HEK293 (cell line): ENCODE measurements around the gene GPR39.

Experiments used
- CTCF ChIA-PET: fragments of 350-600 bp; formaldehyde crosslinking; extraction: SDS; loops from one replicate; lab custom pipeline; 2021; ENCODE audit warnings: antibody characterized with exemption; lab: Yijun Ruan, JAX
- POLR2A ChIA-PET: fragments of 300-600 bp; formaldehyde crosslinking; extraction: SDS; loops from one replicate; lab custom pipeline; 2020; ENCODE audit warnings: antibody characterized with exemption, inconsistent platforms; lab: Yijun Ruan, JAX
- H3K27ac ChIP-seq: fragments of 200-500 bp; sonication (Bioruptor generic); 2 replicates; pipeline ENCODE4 v1.5.1; 2014; ENCODE audit warnings: low read depth, low read length, control low read depth, inconsistent platforms; ENCODE audit errors: extremely low read depth
- H3K36me3 ChIP-seq, 2 experiments: fragments of 200-500 bp in 1 of 2; sonication (Bioruptor generic) in 1 of 2; 1 replicate in 1 of 2; 2 replicates in 1 of 2; pipeline ENCODE4 v1.5.1; 2014 to 2017; ENCODE audit warnings: inconsistent platforms in 2 of 2, low read length in 2 of 2; ENCODE audit not compliant: control insufficient read depth in 2 of 2, insufficient read depth in 1 of 2
- H3K4me1 ChIP-seq: fragments of 200-500 bp; sonication (Bioruptor generic); 2 replicates; pipeline ENCODE4 v1.5.1; 2014; ENCODE audit warnings: mild to moderate bottlenecking, low read length, inconsistent platforms; ENCODE audit not compliant: control insufficient read depth, insufficient read depth
- H3K4me3 ChIP-seq: 2 replicates; pipeline ENCODE4 v1.5.1; 2011; ENCODE audit warnings: low read depth, mild to moderate bottlenecking, control low read depth, low read length, moderate library complexity
- H3K9me3 ChIP-seq: fragments of 200-500 bp; sonication (Bioruptor generic); 2 replicates; pipeline ENCODE4 v1.5.1; 2014; ENCODE audit warnings: low read depth, low read length, inconsistent platforms; ENCODE audit not compliant: control insufficient read depth, insufficient read depth
- GLI4 ChIP-seq: fragments of 450-650 bp; formaldehyde crosslinking; IDR thresholded peaks from 2 replicates; pipeline ENCODE4 v1.5.1; 2016; ENCODE audit warnings: missing biosample characterization, missing genetic modification characterization
- OVOL3 ChIP-seq: fragments of 450-650 bp; formaldehyde crosslinking; IDR thresholded peaks from 2 replicates; pipeline ENCODE4 v1.5.1; 2016; ENCODE audit warnings: missing biosample characterization, missing genetic modification characterization
- RBAK ChIP-seq: fragments of 450-650 bp; formaldehyde crosslinking; IDR thresholded peaks from 2 replicates; pipeline ENCODE4 v1.5.1; 2016; ENCODE audit warnings: missing biosample characterization, missing genetic modification characterization
- REST ChIP-seq: fragments of 450-650 bp; formaldehyde crosslinking; IDR thresholded peaks from 2 replicates; pipeline ENCODE4 v1.5.1; 2016; ENCODE audit warnings: missing biosample characterization, missing genetic modification characterization
- SCRT1 ChIP-seq: fragments of 450-650 bp; formaldehyde crosslinking; IDR thresholded peaks from 2 replicates; pipeline ENCODE4 v1.5.1; 2016; ENCODE audit warnings: missing biosample characterization, missing genetic modification characterization, borderline replicate concordance
- TRIM28 ChIP-seq: IDR thresholded peaks from 2 replicates; pipeline ENCODE4 v1.6.1; 2011; ENCODE audit warnings: low read length, control low read depth, borderline replicate concordance
- ZFP41 ChIP-seq: fragments of 450-650 bp; formaldehyde crosslinking; IDR thresholded peaks from 2 replicates; pipeline ENCODE4 v1.5.1; 2016; ENCODE audit warnings: missing biosample characterization, missing genetic modification characterization, borderline replicate concordance
- ZNF114 ChIP-seq: fragments of 450-650 bp; formaldehyde crosslinking; IDR thresholded peaks from 2 replicates; pipeline ENCODE4 v1.5.0; 2017; ENCODE audit warnings: missing biosample characterization, missing genetic modification characterization
- ZNF248 ChIP-seq: fragments of 450-650 bp; formaldehyde crosslinking; IDR thresholded peaks from 2 replicates; pipeline ENCODE4 v1.5.1; 2017; ENCODE audit warnings: missing biosample characterization, missing genetic modification characterization
- ZNF341 ChIP-seq: fragments of 450-650 bp; formaldehyde crosslinking; IDR thresholded peaks from 2 replicates; pipeline ENCODE4; 2016; ENCODE audit warnings: low read depth, missing biosample characterization, missing genetic modification characterization
- ZNF48 ChIP-seq: fragments of 450-650 bp; formaldehyde crosslinking; IDR thresholded peaks from 2 replicates; pipeline ENCODE4 v1.5.1; 2016; ENCODE audit warnings: missing biosample characterization, missing genetic modification characterization
- ZNF561 ChIP-seq: fragments of 450-650 bp; IDR thresholded peaks from 2 replicates; pipeline ENCODE4 v1.5.1; 2018; ENCODE audit warnings: missing biosample characterization, missing genetic modification characterization, borderline replicate concordance
- ZNF596 ChIP-seq: fragments of 450-650 bp; IDR thresholded peaks from 2 replicates; pipeline ENCODE4 v1.5.0; 2018; ENCODE audit warnings: missing biosample characterization, mild to moderate bottlenecking, missing genetic modification characterization, moderate library complexity
- ZNF660 ChIP-seq: fragments of 450-650 bp; IDR thresholded peaks from 2 replicates; pipeline ENCODE4 v1.5.1; 2018; ENCODE audit warnings: missing biosample characterization, mild to moderate bottlenecking, missing genetic modification characterization
- ZNF692 ChIP-seq: fragments of 450-650 bp; formaldehyde crosslinking; IDR thresholded peaks from 2 replicates; pipeline ENCODE4 v1.5.1; 2016; ENCODE audit warnings: missing biosample characterization, missing genetic modification characterization
- TF ChIP-seq, protein P1 (sequence below): fragments of 450-650 bp; formaldehyde crosslinking; IDR thresholded peaks from 2 replicates; pipeline ENCODE4 v1.5.1; 2016; ENCODE audit warnings: missing biosample characterization, missing genetic modification characterization
- TF ChIP-seq, protein P2 (sequence below): fragments of 450-650 bp; formaldehyde crosslinking; IDR thresholded peaks from 2 replicates; pipeline ENCODE4 v1.5.1; 2016; ENCODE audit warnings: missing biosample characterization, missing genetic modification characterization
- TF ChIP-seq, protein P3 (sequence below): fragments of 450-650 bp; formaldehyde crosslinking; IDR thresholded peaks from 2 replicates; pipeline ENCODE4 v1.5.1; 2017; ENCODE audit warnings: missing biosample characterization, missing genetic modification characterization
- TF ChIP-seq, protein P4 (sequence below): fragments of 450-650 bp; formaldehyde crosslinking; IDR thresholded peaks from 2 replicates; pipeline ENCODE4 v1.5.1; 2016; ENCODE audit warnings: missing biosample characterization, missing genetic modification characterization, borderline replicate concordance

GPR39 gene

GRCh38 chr2:132593171-132593570 lies 176.6 kb downstream of the GPR39 start:
- no peaks in the 10 kb centered on the region for H3K36me3 ChIP-seq
- ChIA-PET CTCF (no interaction called here), POLR2A (no interaction called here)
- no peak overlapping the region for H3K27ac ChIP-seq
- TF ChIP-seq ZNF596 (tag by site-specific recombination) (no peak), ZFP41 (tag by site-specific recombination) (no peak), ZNF692 (no peak), ZNF561 (tag by site-specific recombination) (no peak), ZNF48 (tag by site-specific recombination) (no peak), ZNF341 (tag by site-specific recombination) (no peak), REST (tag by site-specific recombination) (no peak), TRIM28 (no peak)
- TF ChIP-seq, protein P1, sequence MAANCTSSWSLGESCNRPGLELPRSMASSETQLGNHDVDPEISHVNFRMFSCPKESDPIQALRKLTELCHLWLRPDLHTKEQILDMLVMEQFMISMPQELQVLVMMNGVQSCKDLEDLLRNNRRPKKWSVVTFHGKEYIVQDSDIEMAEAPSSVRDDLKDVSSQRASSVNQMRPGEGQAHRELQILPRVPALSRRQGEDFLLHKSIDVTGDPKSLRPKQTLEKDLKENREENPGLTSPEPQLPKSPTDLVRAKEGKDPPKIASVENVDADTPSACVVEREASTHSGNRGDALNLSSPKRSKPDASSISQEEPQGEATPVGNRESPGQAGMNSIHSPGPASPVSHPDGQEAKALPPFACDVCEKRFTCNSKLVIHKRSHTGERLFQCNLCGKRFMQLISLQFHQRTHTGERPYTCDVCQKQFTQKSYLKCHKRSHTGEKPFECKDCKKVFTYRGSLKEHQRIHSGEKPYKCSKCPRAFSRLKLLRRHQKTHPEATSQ: no peak
- TF ChIP-seq, protein P2, sequence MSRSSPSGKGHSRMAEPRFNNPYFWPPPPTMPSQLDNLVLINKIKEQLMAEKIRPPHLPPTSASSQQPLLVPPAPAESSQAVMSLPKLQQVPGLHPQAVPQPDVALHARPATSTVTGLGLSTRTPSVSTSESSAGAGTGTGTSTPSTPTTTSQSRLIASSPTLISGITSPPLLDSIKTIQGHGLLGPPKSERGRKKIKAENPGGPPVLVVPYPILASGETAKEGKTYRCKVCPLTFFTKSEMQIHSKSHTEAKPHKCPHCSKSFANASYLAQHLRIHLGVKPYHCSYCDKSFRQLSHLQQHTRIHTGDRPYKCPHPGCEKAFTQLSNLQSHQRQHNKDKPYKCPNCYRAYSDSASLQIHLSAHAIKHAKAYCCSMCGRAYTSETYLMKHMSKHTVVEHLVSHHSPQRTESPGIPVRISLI (tag by site-specific recombination): no peak
- no peak overlapping the region for H3K4me3 ChIP-seq
- 0 out of 2 replicates have a peak, but pooled peaks cover 3% of the 10 kb centered on the region for H3K4me1 ChIP-seq
- no peaks in the 10 kb centered on the region for H3K9me3 ChIP-seq

- ChIA-PET CTCF (interaction anchor here (1.0 kb wide), 1 partner anchor 47 kb away, joined by 3 read pairs; no protein-coding TSS in a partner anchor), POLR2A (no interaction called here)
- Histone ChIP-seq H3K4me3 (no peak overlapping the region), H3K27ac (no peak overlapping the region), H3K36me3 (no peaks in the 10 kb centered on the region), H3K4me1 (no peaks in the 10 kb centered on the region), H3K9me3 (no peaks in the 10 kb centered on the region)
- TF ChIP-seq OVOL3 (tag by site-specific recombination) (no peak), GLI4 (tag by site-specific recombination) (no peak)
These were observed 178.6 kb downstream of the GPR39 start for GRCh38 chr2:132595186-132595585.

DNA sequence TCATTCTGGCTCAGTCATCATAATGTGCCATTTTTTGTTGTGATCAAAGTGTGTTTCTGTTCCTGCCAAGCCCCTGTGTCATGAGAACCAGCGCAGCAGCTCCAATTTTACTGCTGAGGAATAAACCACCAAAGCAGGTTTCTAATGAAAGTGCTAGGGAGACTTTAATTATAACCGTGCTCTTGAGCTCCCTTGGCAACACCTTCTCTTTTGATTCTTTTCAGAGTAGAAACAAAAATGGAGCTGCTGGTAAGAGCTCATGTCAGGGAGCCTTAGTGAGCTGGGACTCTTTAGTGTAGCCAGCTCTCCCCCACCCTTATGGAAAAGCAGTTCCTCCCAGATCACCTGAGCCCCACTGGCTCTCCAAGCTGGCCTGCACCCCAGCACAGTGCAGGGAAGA lies 179.1 kb downstream of the GPR39 start:
- no peaks in the 10 kb centered on the region for H3K9me3 ChIP-seq
- H3K36me3 ChIP-seq: no peaks in the 10 kb centered on the region
- H3K4me3 ChIP-seq: no peak overlapping the region
- no peaks in the 10 kb centered on the region for H3K4me1 ChIP-seq
- H3K27ac ChIP-seq: no peak overlapping the region
- ChIA-PET CTCF (interaction anchor here (1.0 kb wide), 1 partner anchor 48 kb away, joined by 3 read pairs; no protein-coding TSS in a partner anchor), POLR2A (no interaction called here)
- TF ChIP-seq ZNF48 (tag by site-specific recombination): no peak
- no peak for TF ChIP-seq OVOL3 (tag by site-specific recombination)
- no peak for TF ChIP-seq RBAK (tag by site-specific recombination)
- TF ChIP-seq, protein P3, sequence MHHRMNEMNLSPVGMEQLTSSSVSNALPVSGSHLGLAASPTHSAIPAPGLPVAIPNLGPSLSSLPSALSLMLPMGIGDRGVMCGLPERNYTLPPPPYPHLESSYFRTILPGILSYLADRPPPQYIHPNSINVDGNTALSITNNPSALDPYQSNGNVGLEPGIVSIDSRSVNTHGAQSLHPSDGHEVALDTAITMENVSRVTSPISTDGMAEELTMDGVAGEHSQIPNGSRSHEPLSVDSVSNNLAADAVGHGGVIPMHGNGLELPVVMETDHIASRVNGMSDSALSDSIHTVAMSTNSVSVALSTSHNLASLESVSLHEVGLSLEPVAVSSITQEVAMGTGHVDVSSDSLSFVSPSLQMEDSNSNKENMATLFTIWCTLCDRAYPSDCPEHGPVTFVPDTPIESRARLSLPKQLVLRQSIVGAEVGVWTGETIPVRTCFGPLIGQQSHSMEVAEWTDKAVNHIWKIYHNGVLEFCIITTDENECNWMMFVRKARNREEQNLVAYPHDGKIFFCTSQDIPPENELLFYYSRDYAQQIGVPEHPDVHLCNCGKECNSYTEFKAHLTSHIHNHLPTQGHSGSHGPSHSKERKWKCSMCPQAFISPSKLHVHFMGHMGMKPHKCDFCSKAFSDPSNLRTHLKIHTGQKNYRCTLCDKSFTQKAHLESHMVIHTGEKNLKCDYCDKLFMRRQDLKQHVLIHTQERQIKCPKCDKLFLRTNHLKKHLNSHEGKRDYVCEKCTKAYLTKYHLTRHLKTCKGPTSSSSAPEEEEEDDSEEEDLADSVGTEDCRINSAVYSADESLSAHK (tag by site-specific recombination): no peak
- TF ChIP-seq ZNF248 (tag by site-specific recombination): no peak
- TF ChIP-seq SCRT1 (tag by site-specific recombination): no peak
- TF ChIP-seq ZNF114: no peak
- TF ChIP-seq, protein P4, sequence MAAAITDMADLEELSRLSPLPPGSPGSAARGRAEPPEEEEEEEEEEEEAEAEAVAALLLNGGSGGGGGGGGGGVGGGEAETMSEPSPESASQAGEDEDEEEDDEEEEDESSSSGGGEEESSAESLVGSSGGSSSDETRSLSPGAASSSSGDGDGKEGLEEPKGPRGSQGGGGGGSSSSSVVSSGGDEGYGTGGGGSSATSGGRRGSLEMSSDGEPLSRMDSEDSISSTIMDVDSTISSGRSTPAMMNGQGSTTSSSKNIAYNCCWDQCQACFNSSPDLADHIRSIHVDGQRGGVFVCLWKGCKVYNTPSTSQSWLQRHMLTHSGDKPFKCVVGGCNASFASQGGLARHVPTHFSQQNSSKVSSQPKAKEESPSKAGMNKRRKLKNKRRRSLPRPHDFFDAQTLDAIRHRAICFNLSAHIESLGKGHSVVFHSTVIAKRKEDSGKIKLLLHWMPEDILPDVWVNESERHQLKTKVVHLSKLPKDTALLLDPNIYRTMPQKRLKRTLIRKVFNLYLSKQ (tag by site-specific recombination): no peak
- TF ChIP-seq ZNF660 (tag by site-specific recombination): no peak
